ENCODE data around the gene AHR.

Gene AHR

DNA sequence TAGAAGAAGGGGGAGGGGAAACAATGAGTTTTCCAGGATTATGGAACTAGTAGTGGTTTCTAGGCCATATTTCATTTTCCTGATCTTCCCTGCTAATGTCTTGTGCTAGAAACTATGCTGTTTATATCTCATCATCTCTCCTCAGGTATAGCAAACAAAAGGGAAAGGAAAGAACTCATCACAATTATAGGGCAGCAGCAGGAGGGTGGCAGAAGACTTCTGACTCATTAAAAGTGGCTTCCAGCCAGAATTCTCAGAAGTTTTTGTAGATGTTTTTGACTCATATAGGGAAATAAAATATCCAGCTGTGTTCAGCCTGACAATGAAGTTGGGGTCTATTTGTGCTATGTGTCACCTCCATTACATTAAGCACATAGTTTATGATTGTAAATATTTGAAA, 6.5 kb downstream of the AHR start:
- H2BK12ac ChIP-seq (ENCODE audit: low read length in 2 of 2), result no peak overlapping the region
- H3K36me3 ChIP-seq (ENCODE audit: control insufficient read depth in 1 of 2, insufficient read depth in 2 of 2, low read depth in 1 of 2, low read length in 2 of 2), result peaks cover 0 to 1% of the 10 kb centered on the region in 2 experiments
- no peak overlapping the region for H3K4me2 ChIP-seq (ENCODE audit: low read length, poor library complexity, severe bottlenecking)
- H3K9me3 ChIP-seq (ENCODE audit: control insufficient read depth, low read length), result no peaks in the 10 kb centered on the region
- H3K4me3 ChIP-seq (ENCODE audit: insufficient read depth in 1 of 2, low read depth in 1 of 2, low read length in 2 of 2), result peak overlapping the region in 1 of 2 experiments; percentile 58
- peak overlapping the region; percentile 72 for H3K27ac ChIP-seq (ENCODE audit: low read length, poor library complexity, severe bottlenecking)
- H4K8ac ChIP-seq (ENCODE audit: low read length), result no peak overlapping the region
- H2AFZ ChIP-seq (ENCODE audit: low read depth, low read length), result no peak overlapping the region
- no peak overlapping the region for H3K18ac ChIP-seq (ENCODE audit: low read depth in 1 of 2, low read length in 2 of 2)
- no peaks in the 10 kb centered on the region for H3K79me1 ChIP-seq (replicated peaks; ENCODE audit: low read length, poor library complexity, severe bottlenecking)
- DNase-seq, result peak; percentile 78
- H3K4me1 ChIP-seq (ENCODE audit: control insufficient read depth, insufficient read depth, low read depth, low read length), result peaks cover 2% of the 10 kb centered on the region
- no peak overlapping the region for H3K4ac ChIP-seq (ENCODE audit: low read depth in 1 of 2, low read length in 2 of 2)
- H3K23ac ChIP-seq (ENCODE audit: low read length in 2 of 2), result no peak overlapping the region
- no peak overlapping the region for H2BK5ac ChIP-seq (ENCODE audit: low read depth, low read length, poor library complexity, severe bottlenecking)
- H3K14ac ChIP-seq (ENCODE audit: low read length in 2 of 2), result no peak overlapping the region
- H3K27me3 ChIP-seq (ENCODE audit: control insufficient read depth in 1 of 2, insufficient read depth in 1 of 2, low read length in 2 of 2), result no peaks in the 10 kb centered on the region
- H2BK120ac ChIP-seq (ENCODE audit: low read depth, low read length), result no peak overlapping the region
- H2AK5ac ChIP-seq (ENCODE audit: low read length, severe bottlenecking), result no peak overlapping the region
- no peak overlapping the region for H4K91ac ChIP-seq (ENCODE audit: low read length)
- no peak overlapping the region for H2BK15ac ChIP-seq (ENCODE audit: low read depth, poor library complexity, severe bottlenecking)
- peak overlapping the region; percentile 89 for H3K9ac ChIP-seq (ENCODE audit: low read length)

DNA sequence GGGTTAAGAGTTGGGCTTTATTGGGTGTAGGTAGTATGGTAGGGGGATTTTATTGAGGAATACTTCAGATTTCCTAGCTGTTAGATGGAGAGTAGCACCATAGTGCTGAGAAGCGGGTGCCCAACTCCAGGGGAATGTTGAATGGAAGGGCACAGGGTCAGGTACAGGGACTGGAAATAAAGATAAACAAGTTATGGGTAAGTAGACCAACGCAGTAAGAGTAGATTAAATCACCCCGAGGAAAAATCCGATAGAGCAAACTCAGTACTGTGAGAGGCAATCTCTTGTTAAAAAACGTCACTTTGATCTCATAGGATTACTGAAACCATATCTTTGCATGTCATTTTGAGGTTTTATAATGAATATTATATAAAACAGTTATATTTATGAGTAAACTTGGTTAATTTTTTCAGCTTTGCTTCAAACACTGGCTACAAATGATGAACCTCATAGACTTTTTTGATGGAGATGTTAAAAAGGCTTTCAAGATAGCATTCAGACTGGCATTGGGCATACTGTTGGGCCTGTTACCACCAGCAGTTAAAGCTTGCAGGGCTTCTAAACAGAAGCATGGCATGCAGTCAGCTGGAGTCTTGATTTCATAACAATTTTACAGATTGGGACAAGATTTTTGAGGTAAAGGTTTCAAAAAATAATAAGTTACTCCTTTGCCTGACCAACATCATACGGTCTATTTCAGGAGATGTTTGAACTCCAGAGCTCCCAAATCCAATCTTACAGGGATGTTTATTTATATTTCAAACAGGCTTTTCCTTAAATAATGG, 7.1 kb downstream of the AHR start:
- DNase-seq, result no peak
- Histone ChIP-seq H3K9me3 (ENCODE audit: control insufficient read depth, low read length) (no peaks in the 10 kb centered on the region), H3K4ac (ENCODE audit: low read depth in 1 of 2, low read length in 2 of 2) (peak overlapping the region in 1 of 2 experiments; percentile 34), H2AFZ (ENCODE audit: low read depth, low read length) (no peak overlapping the region), H3K36me3 (ENCODE audit: control insufficient read depth in 1 of 2, insufficient read depth in 2 of 2, low read depth in 1 of 2, low read length in 2 of 2) (peaks cover 0 to 4% of the 10 kb centered on the region in 2 experiments), H2BK15ac (ENCODE audit: low read depth, poor library complexity, severe bottlenecking) (no peak overlapping the region), H2BK5ac (ENCODE audit: low read depth, low read length, poor library complexity, severe bottlenecking) (no peak overlapping the region), H3K4me2 (ENCODE audit: low read length, poor library complexity, severe bottlenecking) (peak overlapping the region; percentile 24), H2BK12ac (ENCODE audit: low read length in 2 of 2) (peak overlapping the region in 1 of 2 experiments; percentile 73), H2BK120ac (ENCODE audit: low read depth, low read length) (no peak overlapping the region), H3K23ac (ENCODE audit: low read length in 2 of 2) (no peak overlapping the region), H3K79me1 (replicated peaks; ENCODE audit: low read length, poor library complexity, severe bottlenecking) (no peaks in the 10 kb centered on the region), H2AK5ac (ENCODE audit: low read length, severe bottlenecking) (peak overlapping the region; percentile 92), H4K8ac (ENCODE audit: low read length) (no peak overlapping the region), H3K4me1 (ENCODE audit: control insufficient read depth, insufficient read depth, low read depth, low read length) (peaks cover 2% of the 10 kb centered on the region), H3K18ac (ENCODE audit: low read depth in 1 of 2, low read length in 2 of 2) (peak overlapping the region; percentile 50 to 66), H3K27me3 (ENCODE audit: control insufficient read depth in 1 of 2, insufficient read depth in 1 of 2, low read length in 2 of 2) (no peaks in the 10 kb centered on the region), H4K91ac (ENCODE audit: low read length) (no peak overlapping the region), H3K27ac (ENCODE audit: low read length, poor library complexity, severe bottlenecking) (peak overlapping the region; percentile 64), H3K4me3 (ENCODE audit: insufficient read depth in 1 of 2, low read depth in 1 of 2, low read length in 2 of 2) (no peak overlapping the region), H3K14ac (ENCODE audit: low read length in 2 of 2) (no peak overlapping the region), H3K9ac (ENCODE audit: low read length) (peak overlapping the region; percentile 89)
- 86% methylated on average over 4 of the region's 6 CpGs for WGBS

DNA sequence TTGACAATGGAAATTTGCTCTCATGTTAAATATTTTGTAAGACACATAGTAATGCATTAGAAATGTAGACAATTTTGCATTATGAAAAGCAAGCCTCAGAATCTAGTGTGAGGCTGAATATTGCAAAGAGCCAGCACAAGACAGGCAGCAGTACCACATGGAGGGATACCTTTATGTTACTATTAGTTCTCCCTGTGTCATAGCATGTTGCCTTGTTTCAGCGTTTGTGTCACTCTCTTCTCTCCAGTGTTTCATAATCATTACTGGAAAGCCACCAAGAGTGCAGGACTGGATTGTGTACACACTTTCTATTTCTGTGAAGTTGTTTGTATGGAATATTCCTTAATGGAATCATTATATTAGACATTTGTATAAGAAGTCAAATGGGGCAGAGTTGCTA, 8.5 kb downstream of the AHR start:
- Histone ChIP-seq H3K4me2 (ENCODE audit: low read length, poor library complexity, severe bottlenecking) (no peak overlapping the region), H3K27me3 (ENCODE audit: control insufficient read depth in 1 of 2, insufficient read depth in 1 of 2, low read length in 2 of 2) (no peaks in the 10 kb centered on the region), H3K9ac (ENCODE audit: low read length) (peak overlapping the region; percentile 57), H2BK5ac (ENCODE audit: low read depth, low read length, poor library complexity, severe bottlenecking) (no peak overlapping the region), H2BK12ac (ENCODE audit: low read length in 2 of 2) (no peak overlapping the region), H4K8ac (ENCODE audit: low read length) (no peak overlapping the region), H3K4ac (ENCODE audit: low read depth in 1 of 2, low read length in 2 of 2) (no peak overlapping the region), H3K18ac (ENCODE audit: low read depth in 1 of 2, low read length in 2 of 2) (peak overlapping the region in 1 of 2 experiments; percentile 52), H3K23ac (ENCODE audit: low read length in 2 of 2) (no peak overlapping the region), H4K91ac (ENCODE audit: low read length) (no peak overlapping the region), H3K4me1 (ENCODE audit: control insufficient read depth, insufficient read depth, low read depth, low read length) (peaks cover 4% of the 10 kb centered on the region), H2BK120ac (ENCODE audit: low read depth, low read length) (no peak overlapping the region), H3K14ac (ENCODE audit: low read length in 2 of 2) (no peak overlapping the region), H2BK15ac (ENCODE audit: low read depth, poor library complexity, severe bottlenecking) (no peak overlapping the region), H3K4me3 (ENCODE audit: insufficient read depth in 1 of 2, low read depth in 1 of 2, low read length in 2 of 2) (peak overlapping the region in 1 of 2 experiments; percentile 29), H2AK5ac (ENCODE audit: low read length, severe bottlenecking) (no peak overlapping the region), H3K79me1 (replicated peaks; ENCODE audit: low read length, poor library complexity, severe bottlenecking) (no peaks in the 10 kb centered on the region), H3K27ac (ENCODE audit: low read length, poor library complexity, severe bottlenecking) (no peak overlapping the region), H3K9me3 (ENCODE audit: control insufficient read depth, low read length) (no peaks in the 10 kb centered on the region), H3K36me3 (ENCODE audit: control insufficient read depth in 1 of 2, insufficient read depth in 2 of 2, low read depth in 1 of 2, low read length in 2 of 2) (peaks cover 2 to 18% of the 10 kb centered on the region in 2 experiments), H2AFZ (ENCODE audit: low read depth, low read length) (no peak overlapping the region)
- DNase-seq, result peak; percentile 68
- WGBS, result 100% methylated on average over 1 of the region's 1 CpG

DNA sequence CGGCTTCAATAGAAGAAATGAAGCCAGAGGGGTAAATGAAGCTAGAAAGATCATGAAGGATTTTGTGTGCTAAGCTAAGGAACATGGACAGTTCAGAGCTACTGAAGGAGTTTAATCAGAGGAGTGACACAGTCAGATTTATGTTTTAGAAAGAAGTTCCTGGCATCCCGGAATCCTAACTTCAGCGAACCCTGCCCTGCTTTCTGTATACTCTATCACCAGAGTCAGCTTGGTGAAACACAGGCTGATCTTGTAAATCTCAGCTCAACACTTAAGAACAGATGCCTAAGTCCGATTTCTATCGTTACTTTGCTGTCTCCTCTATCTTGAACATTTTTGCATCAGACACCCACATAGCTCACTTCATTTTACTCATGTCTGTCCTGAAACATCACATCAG, 9.1 kb downstream of the AHR start:
- peak; percentile 53 for DNase-seq
- no peak overlapping the region for H3K14ac ChIP-seq (ENCODE audit: low read length in 2 of 2)
- H2BK12ac ChIP-seq (ENCODE audit: low read length in 2 of 2), result no peak overlapping the region
- H3K79me1 ChIP-seq (replicated peaks; ENCODE audit: low read length, poor library complexity, severe bottlenecking), result no peaks in the 10 kb centered on the region
- no peak overlapping the region for H3K4ac ChIP-seq (ENCODE audit: low read depth in 1 of 2, low read length in 2 of 2)
- 43% methylated on average over 5 of the region's 5 CpGs for WGBS
- peaks cover 3 to 23% of the 10 kb centered on the region in 2 experiments for H3K36me3 ChIP-seq (ENCODE audit: control insufficient read depth in 1 of 2, insufficient read depth in 2 of 2, low read depth in 1 of 2, low read length in 2 of 2)
- H3K9me3 ChIP-seq (ENCODE audit: control insufficient read depth, low read length), result no peaks in the 10 kb centered on the region
- no peak overlapping the region for H2AFZ ChIP-seq (ENCODE audit: low read depth, low read length)
- H4K91ac ChIP-seq (ENCODE audit: low read length), result no peak overlapping the region
- no peak overlapping the region for H3K18ac ChIP-seq (ENCODE audit: low read depth in 1 of 2, low read length in 2 of 2)
- no peak overlapping the region for H2BK15ac ChIP-seq (ENCODE audit: low read depth, poor library complexity, severe bottlenecking)
- H3K4me2 ChIP-seq (ENCODE audit: low read length, poor library complexity, severe bottlenecking), result no peak overlapping the region
- no peak overlapping the region for H4K8ac ChIP-seq (ENCODE audit: low read length)
- H2BK5ac ChIP-seq (ENCODE audit: low read depth, low read length, poor library complexity, severe bottlenecking), result no peak overlapping the region
- H3K4me1 ChIP-seq (ENCODE audit: control insufficient read depth, insufficient read depth, low read depth, low read length), result peaks cover 4% of the 10 kb centered on the region
- peak overlapping the region; percentile 57 for H3K9ac ChIP-seq (ENCODE audit: low read length)
- H3K27me3 ChIP-seq (ENCODE audit: control insufficient read depth in 1 of 2, insufficient read depth in 1 of 2, low read length in 2 of 2), result no peaks in the 10 kb centered on the region
- H2BK120ac ChIP-seq (ENCODE audit: low read depth, low read length), result no peak overlapping the region
- no peak overlapping the region for H3K23ac ChIP-seq (ENCODE audit: low read length in 2 of 2)
- peak overlapping the region; percentile 0 for H2AK5ac ChIP-seq (ENCODE audit: low read length, severe bottlenecking)
- peak overlapping the region in 1 of 2 experiments; percentile 29 for H3K4me3 ChIP-seq (ENCODE audit: insufficient read depth in 1 of 2, low read depth in 1 of 2, low read length in 2 of 2)
- peak overlapping the region; percentile 40 for H3K27ac ChIP-seq (ENCODE audit: low read length, poor library complexity, severe bottlenecking)
